SK-N-SH (cell line): Measurements from ENCODE around the gene FFAR2. TPM values are rescaled to one million over a fixed set of nuclear protein-coding genes. Genes with fewer than 3 reads are reported as not detected.

Experiments
- CTCF ChIA-PET: fragments of 300-600, 350-600 bp; formaldehyde crosslinking; extraction: SDS; loops from one replicate; lab custom pipeline; 2021; lab: Yijun Ruan, JAX
- POLR2A ChIA-PET: fragments of 350-600 bp; sonication (Branson Sonifier 250); formaldehyde crosslinking; extraction: SDS; loops from one replicate; lab custom pipeline; 2020; ENCODE audit warnings: antibody characterized with exemption, inconsistent platforms; lab: Yijun Ruan, JAX
- DNase-seq: peaks from one replicate; pipeline ENCODE4 v3.0.0; 2012
- H2AFZ ChIP-seq: fragments of 200-600 bp; sonication (generic); 2 replicates; pipeline ENCODE4 v1.8.1; 2016; ENCODE audit warnings: antibody characterized with exemption, mild to moderate bottlenecking, low read depth
- H3F3A ChIP-seq: fragments of 200-600 bp; sonication (generic); replicated peaks from 2 replicates; pipeline ENCODE3; 2016; ENCODE audit warnings: antibody characterized with exemption, mild to moderate bottlenecking; ENCODE audit not compliant: insufficient read depth
- H3K27ac ChIP-seq, 2 experiments: fragments of 200-500 bp in 1 of 2; fragments of 200-600 bp in 1 of 2; sonication (Bioruptor generic) in 1 of 2; sonication (generic), shearing (Covaris generic) in 1 of 2; 2 replicates each; pipeline versions ENCODE4 v1.5.1 to v1.6.1; 2014 to 2016; ENCODE audit warnings: low read depth in 2 of 2, inconsistent platforms in 1 of 2, low read length in 1 of 2, mild to moderate bottlenecking in 1 of 2, mixed read lengths in 1 of 2
- H3K27me3 ChIP-seq: fragments of 200-600 bp; sonication (generic), shearing (Covaris generic); 2 replicates; pipeline ENCODE4 v1.6.1; 2016; ENCODE audit warnings: mixed run types; ENCODE audit not compliant: insufficient read depth
- H3K36me3 ChIP-seq, 2 experiments: fragments of 200-500 bp in 1 of 2; fragments of 200-600 bp in 1 of 2; sonication (Bioruptor generic) in 1 of 2; sonication (generic) in 1 of 2; replicated peaks in 1 of 2; 2 replicates each; pipeline versions ENCODE3 to v1.5.1; 2014 to 2016; ENCODE audit warnings: low read length in 1 of 2, mild to moderate bottlenecking in 1 of 2; ENCODE audit not compliant: insufficient read depth in 2 of 2, control insufficient read depth in 1 of 2
- H3K4me1 ChIP-seq, 2 experiments: fragments of 200-500 bp in 1 of 2; fragments of 200-600 bp in 1 of 2; sonication (Bioruptor generic) in 1 of 2; sonication (generic), shearing (Covaris generic) in 1 of 2; 2 replicates each; pipeline versions ENCODE4 v1.5.1 to v1.6.1; 2014 to 2016; ENCODE audit warnings: low read depth in 1 of 2, low read length in 1 of 2, mixed run types in 1 of 2; ENCODE audit not compliant: insufficient read depth in 2 of 2, control insufficient read depth in 1 of 2
- H3K4me2 ChIP-seq: fragments of 200-600 bp; sonication (generic), shearing (Covaris generic); 2 replicates; pipeline ENCODE4 v1.6.1; 2017; ENCODE audit warnings: mixed run types
- H3K4me3 ChIP-seq, 2 experiments: fragments of 200-500 bp in 1 of 2; fragments of 200-600 bp in 1 of 2; sonication (Bioruptor generic) in 1 of 2; sonication (generic), shearing (Covaris generic) in 1 of 2; 2 replicates each; pipeline versions ENCODE4 v1.5.1 to v1.8.1; 2014 to 2016; ENCODE audit warnings: low read depth in 2 of 2, inconsistent platforms in 1 of 2, low read length in 1 of 2, mild to moderate bottlenecking in 1 of 2, mixed read lengths in 1 of 2, moderate library complexity in 1 of 2
- H3K79me2 ChIP-seq: fragments of 200-600 bp; sonication (generic); 2 replicates; pipeline ENCODE4 v1.8.1; 2017; ENCODE audit warnings: mild to moderate bottlenecking; ENCODE audit not compliant: insufficient read depth
- H3K9ac ChIP-seq: fragments of 200-600 bp; sonication (generic); 2 replicates; pipeline ENCODE4 v1.6.1; 2017; ENCODE audit warnings: mixed run types
- H3K9me2 ChIP-seq: fragments of 200-600 bp; sonication (generic); 2 replicates; pipeline ENCODE4 v1.6.1; 2017; ENCODE audit warnings: mixed run types
- H3K9me3 ChIP-seq: fragments of 200-600 bp; sonication (generic); 2 replicates; pipeline ENCODE4 v1.6.1; 2017; ENCODE audit warnings: mixed run types, mild to moderate bottlenecking, moderate library complexity
- H4K20me1 ChIP-seq: fragments of 200-600 bp; sonication (generic); 2 replicates; pipeline ENCODE4 v1.6.1; 2017; ENCODE audit warnings: mild to moderate bottlenecking, mixed run types; ENCODE audit not compliant: insufficient read depth
- ELF1 ChIP-seq: IDR thresholded peaks from 2 replicates; pipeline ENCODE4 v1.4.0; 2012
- EP300 ChIP-seq, 2 experiments: IDR thresholded peaks; 2 replicates each; pipeline versions ENCODE4 v1.4.0 to v1.6.1; 2012; ENCODE audit warnings: borderline replicate concordance in 1 of 2, low read depth in 1 of 2, low read length in 1 of 2
- FOSL2 ChIP-seq: IDR thresholded peaks from 2 replicates; pipeline ENCODE4 v1.4.0; 2012; ENCODE audit warnings: low read depth, mild to moderate bottlenecking, moderate library complexity, borderline replicate concordance
- FOXM1 ChIP-seq: IDR thresholded peaks from 2 replicates; pipeline ENCODE4 v1.4.0; 2012; ENCODE audit warnings: low read depth, mild to moderate bottlenecking
- GABPA ChIP-seq: IDR thresholded peaks from 2 replicates; pipeline ENCODE4 v1.4.0; 2012; ENCODE audit warnings: low read depth, mild to moderate bottlenecking
- MEF2A ChIP-seq: IDR thresholded peaks from 2 replicates; pipeline ENCODE4 v1.4.0; 2012; ENCODE audit warnings: low read depth, borderline replicate concordance
- MXI1 ChIP-seq: IDR thresholded peaks from 2 replicates; pipeline ENCODE4 v1.6.1; 2012; ENCODE audit warnings: mild to moderate bottlenecking, low read depth, low read length, improper control_type of control experiment
- NFIC ChIP-seq: IDR thresholded peaks from 2 replicates; pipeline ENCODE4 v1.4.0; 2012; ENCODE audit warnings: borderline replicate concordance
- POLR2AphosphoS5 ChIP-seq: IDR thresholded peaks from 2 replicates; pipeline ENCODE4 v1.6.1; 2012; ENCODE audit warnings: low read depth, low read length
- RFX5 ChIP-seq: IDR thresholded peaks from 2 replicates; pipeline ENCODE4 v1.6.1; 2012; ENCODE audit warnings: mild to moderate bottlenecking, improper control_type of control experiment, low read length
- RXRA ChIP-seq: IDR thresholded peaks from 2 replicates; pipeline ENCODE4 v1.4.0; 2012; ENCODE audit warnings: low read depth, mild to moderate bottlenecking, borderline replicate concordance
- SMC3 ChIP-seq: IDR thresholded peaks from 2 replicates; pipeline ENCODE4 v1.6.1; 2012; ENCODE audit warnings: low read depth, low read length, improper control_type of control experiment
- TAF1 ChIP-seq: IDR thresholded peaks from 2 replicates; pipeline ENCODE4 v1.6.1; 2012; ENCODE audit warnings: low read depth, mild to moderate bottlenecking, low read length, moderate library complexity, borderline replicate concordance
- TCF12 ChIP-seq: IDR thresholded peaks from 2 replicates; pipeline ENCODE4 v1.4.0; 2012
- TEAD4 ChIP-seq: IDR thresholded peaks from 2 replicates; pipeline ENCODE4 v1.4.0; 2012; ENCODE audit warnings: mild to moderate bottlenecking, borderline replicate concordance; ENCODE audit not compliant: insufficient read depth
- WGBS: methylation state at CpG from one replicate; pipeline ENCODE4 v1.1.6; 2017; ENCODE audit warnings: low lambda C conversion rate; 5-methylcytosine and 5-hydroxymethylcytosine counted together
- polyA plus RNA-seq, 3 experiments: library from polyadenylated mRNA; depleted of rRNA; stranded (reverse); fragments of >200 nt; gene quantifications; 2 replicates each; pipeline ENCODE4 v1.2.3, GENCODE V29; 2012
- TF ChIP-seq, protein P1 (sequence below): IDR thresholded peaks from 2 replicates; pipeline ENCODE4 v1.4.0; 2012; ENCODE audit warnings: low read depth
- TF ChIP-seq, protein P2 (sequence below): IDR thresholded peaks from 2 replicates; pipeline ENCODE4 v1.4.0; 2012; ENCODE audit warnings: low read depth, borderline replicate concordance
- TF ChIP-seq, protein P3 (sequence below): fragments of 200-600 bp; sonication (generic); IDR thresholded peaks from 2 replicates; pipeline ENCODE4 v1.6.1; 2017; ENCODE audit warnings: antibody characterized with exemption, mild to moderate bottlenecking, moderate library complexity
- TF ChIP-seq, protein P4 (sequence below): fragments of 150-350 bp; IDR thresholded peaks from 2 replicates; pipeline ENCODE4 v1.6.1; 2017; ENCODE audit warnings: antibody characterized with exemption, low read length, low read depth, borderline replicate concordance

The FFAR2 gene
- polyA plus RNA-seq, 1 of the 3 experiments (the other 2 are of a cell fraction): not detected

DNA sequence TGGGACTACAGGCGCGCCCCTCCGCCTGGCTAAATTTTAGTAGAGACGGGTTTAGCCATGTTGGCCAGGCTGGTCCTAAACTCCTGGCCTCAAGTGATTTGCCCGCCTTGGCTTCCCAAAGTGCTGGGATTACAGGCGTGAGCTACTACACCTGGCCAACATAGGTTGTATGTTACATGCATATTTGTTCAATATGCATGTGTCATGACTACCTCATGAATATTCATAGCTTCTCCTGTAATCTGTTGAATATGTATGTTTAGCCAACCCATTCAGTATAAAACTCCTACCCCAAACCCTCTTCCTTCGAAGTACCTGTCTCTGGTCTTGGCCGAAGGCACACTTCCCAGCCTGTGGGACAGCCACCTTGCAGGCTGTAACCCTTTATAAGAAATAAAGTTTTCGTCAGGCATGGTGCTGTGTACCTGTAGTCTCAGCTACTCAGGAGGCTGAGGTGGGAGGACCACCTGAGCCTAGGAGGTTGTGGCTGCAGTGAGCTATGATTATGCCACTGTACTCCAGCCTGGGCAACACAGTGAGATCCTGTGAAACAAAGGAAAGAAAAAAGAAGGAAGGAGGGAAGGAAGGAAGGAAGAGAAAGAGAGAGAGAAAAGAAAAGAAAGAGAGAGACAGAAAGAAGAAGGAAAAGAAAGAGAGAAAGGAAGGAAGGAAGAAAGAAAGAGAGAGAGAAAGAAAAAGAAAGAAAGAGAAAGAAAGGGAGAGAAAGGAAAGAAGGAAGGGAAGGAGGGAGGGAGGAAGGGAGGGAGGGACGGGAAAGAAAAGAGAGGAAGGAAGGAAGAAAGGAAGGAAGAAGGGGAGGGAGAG lies 47.9 kb upstream of the FFAR2 start:
- H3K79me2 ChIP-seq: no peaks in the 10 kb centered on the region
- H3K4me3 ChIP-seq: no peak overlapping the region
- H3K4me1 ChIP-seq: no peaks in the 10 kb centered on the region; a peak in 1 of 4 replicates
- 37% methylated on average over 10 of the region's 10 CpGs for WGBS
- H3K27ac ChIP-seq: no peak overlapping the region
- H3K9me3 ChIP-seq: no peaks in the 10 kb centered on the region
- no peaks in the 10 kb centered on the region for H3K9me2 ChIP-seq
- TF ChIP-seq RXRA (no peak), POLR2AphosphoS5 (no peak), EP300 (IDR thresholded peaks at IDR 0.05; ENCODE audit: borderline replicate concordance in 1 of 2, low read depth in 1 of 2, low read length in 1 of 2) (no peak), GABPA (no peak), NFIC (no peak), FOSL2 (no peak), MXI1 (no peak), ELF1 (no peak)
- TF ChIP-seq, protein P1, sequence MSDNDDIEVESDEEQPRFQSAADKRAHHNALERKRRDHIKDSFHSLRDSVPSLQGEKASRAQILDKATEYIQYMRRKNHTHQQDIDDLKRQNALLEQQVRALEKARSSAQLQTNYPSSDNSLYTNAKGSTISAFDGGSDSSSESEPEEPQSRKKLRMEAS: no peak
- TF ChIP-seq, protein P2, sequence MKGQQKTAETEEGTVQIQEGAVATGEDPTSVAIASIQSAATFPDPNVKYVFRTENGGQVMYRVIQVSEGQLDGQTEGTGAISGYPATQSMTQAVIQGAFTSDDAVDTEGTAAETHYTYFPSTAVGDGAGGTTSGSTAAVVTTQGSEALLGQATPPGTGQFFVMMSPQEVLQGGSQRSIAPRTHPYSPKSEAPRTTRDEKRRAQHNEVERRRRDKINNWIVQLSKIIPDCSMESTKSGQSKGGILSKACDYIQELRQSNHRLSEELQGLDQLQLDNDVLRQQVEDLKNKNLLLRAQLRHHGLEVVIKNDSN: no peak
- TF ChIP-seq, protein P3, sequence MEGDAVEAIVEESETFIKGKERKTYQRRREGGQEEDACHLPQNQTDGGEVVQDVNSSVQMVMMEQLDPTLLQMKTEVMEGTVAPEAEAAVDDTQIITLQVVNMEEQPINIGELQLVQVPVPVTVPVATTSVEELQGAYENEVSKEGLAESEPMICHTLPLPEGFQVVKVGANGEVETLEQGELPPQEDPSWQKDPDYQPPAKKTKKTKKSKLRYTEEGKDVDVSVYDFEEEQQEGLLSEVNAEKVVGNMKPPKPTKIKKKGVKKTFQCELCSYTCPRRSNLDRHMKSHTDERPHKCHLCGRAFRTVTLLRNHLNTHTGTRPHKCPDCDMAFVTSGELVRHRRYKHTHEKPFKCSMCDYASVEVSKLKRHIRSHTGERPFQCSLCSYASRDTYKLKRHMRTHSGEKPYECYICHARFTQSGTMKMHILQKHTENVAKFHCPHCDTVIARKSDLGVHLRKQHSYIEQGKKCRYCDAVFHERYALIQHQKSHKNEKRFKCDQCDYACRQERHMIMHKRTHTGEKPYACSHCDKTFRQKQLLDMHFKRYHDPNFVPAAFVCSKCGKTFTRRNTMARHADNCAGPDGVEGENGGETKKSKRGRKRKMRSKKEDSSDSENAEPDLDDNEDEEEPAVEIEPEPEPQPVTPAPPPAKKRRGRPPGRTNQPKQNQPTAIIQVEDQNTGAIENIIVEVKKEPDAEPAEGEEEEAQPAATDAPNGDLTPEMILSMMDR: no peak
- no peak overlapping the region for H3K4me2 ChIP-seq
- no peaks in the 10 kb centered on the region for H4K20me1 ChIP-seq
- H3K27me3 ChIP-seq: peaks cover 22% of the 10 kb centered on the region
- POLR2A ChIA-PET: no interaction called here
- H3K36me3 ChIP-seq: no peaks in the 10 kb centered on the region
- H3K9ac ChIP-seq: no peak overlapping the region
- CTCF ChIA-PET: interaction anchor here (1.2 to 1.6 kb wide), 2 partner anchors 21 to 48 kb away, joined by 3 to 4 read pairs; no protein-coding TSS in a partner anchor
- no peak overlapping the region for H2AFZ ChIP-seq
- no peaks in the 10 kb centered on the region for H3F3A ChIP-seq
- DNase-seq: no peak

DNA sequence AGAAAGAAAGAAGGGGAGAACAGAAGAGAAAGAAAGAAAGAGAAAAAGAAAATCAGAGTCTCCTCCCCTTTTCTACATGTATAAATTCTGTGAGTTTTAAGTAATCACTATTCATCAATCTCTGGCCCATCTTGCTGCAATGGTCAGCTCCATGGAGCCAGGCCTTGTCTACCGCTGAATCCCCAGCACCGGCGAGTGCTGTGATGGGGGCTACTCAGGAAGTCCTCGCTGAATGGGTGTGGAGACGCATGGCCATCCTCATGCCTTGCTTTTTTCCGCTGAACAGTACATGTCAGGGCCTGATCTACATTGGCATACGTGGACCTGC lies 47.3 kb upstream of the FFAR2 start:
- Histone ChIP-seq H4K20me1 (no peaks in the 10 kb centered on the region), H3K27ac (no peak overlapping the region), H3K27me3 (peaks cover 24% of the 10 kb centered on the region), H3K4me3 (no peak overlapping the region), H3K4me1 (no peaks in the 10 kb centered on the region; a peak in 1 of 4 replicates), H3K9me3 (no peaks in the 10 kb centered on the region), H2AFZ (no peak overlapping the region), H3K4me2 (no peak overlapping the region), H3K79me2 (no peaks in the 10 kb centered on the region), H3K36me3 (no peaks in the 10 kb centered on the region), H3K9me2 (no peaks in the 10 kb centered on the region), H3F3A (no peaks in the 10 kb centered on the region), H3K9ac (no peak overlapping the region)
- 50% methylated on average over 7 of the region's 7 CpGs for WGBS
- no peak for DNase-seq
- ChIA-PET CTCF (interaction anchor here (0.8 to 1.6 kb wide), 2 partner anchors 20 to 67 kb away, joined by 3 read pairs; no protein-coding TSS in a partner anchor), POLR2A (no interaction called here)
- TF ChIP-seq, protein P2: no peak
- TF ChIP-seq, protein P1: no peak
- no peak for TF ChIP-seq FOSL2
- TF ChIP-seq, protein P4, sequence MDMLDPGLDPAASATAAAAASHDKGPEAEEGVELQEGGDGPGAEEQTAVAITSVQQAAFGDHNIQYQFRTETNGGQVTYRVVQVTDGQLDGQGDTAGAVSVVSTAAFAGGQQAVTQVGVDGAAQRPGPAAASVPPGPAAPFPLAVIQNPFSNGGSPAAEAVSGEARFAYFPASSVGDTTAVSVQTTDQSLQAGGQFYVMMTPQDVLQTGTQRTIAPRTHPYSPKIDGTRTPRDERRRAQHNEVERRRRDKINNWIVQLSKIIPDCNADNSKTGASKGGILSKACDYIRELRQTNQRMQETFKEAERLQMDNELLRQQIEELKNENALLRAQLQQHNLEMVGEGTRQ: no peak
- TF ChIP-seq MEF2A: no peak
- TF ChIP-seq POLR2AphosphoS5: no peak
- no peak for TF ChIP-seq TAF1
- TF ChIP-seq FOXM1: no peak
- TF ChIP-seq TEAD4: no peak
- TF ChIP-seq TCF12: no peak
- TF ChIP-seq MXI1: no peak
- TF ChIP-seq RFX5: no peak
- no peak for TF ChIP-seq ELF1
- no peak for TF ChIP-seq NFIC
- no peak for TF ChIP-seq SMC3
- no peak for TF ChIP-seq RXRA
